Sigmoid colon (tissue), 7 donors: ENCODE results near the gene MEGF11. TPM values are rescaled to one million over a fixed set of nuclear protein-coding genes. Genes with fewer than 3 reads are reported as not detected.

Experiments
- DNase-seq: peaks from one replicate; pipeline ENCODE4 v3.0.0-alpha.2; 2019
- H3K27ac ChIP-seq, 4 donors: fragments of 200-600 bp; sonication (generic); one replicate each; pipeline ENCODE4 v1.5.1; 2016 to 2019; ENCODE audit warnings: mild to moderate bottlenecking in 1 of 4
- H3K27me3 ChIP-seq, 3 donors: fragments of 200-600 bp; sonication (generic); one replicate each; pipeline ENCODE4 v1.5.1; 2019; ENCODE audit warnings: mild to moderate bottlenecking in 1 of 3
- H3K36me3 ChIP-seq, 4 donors: fragments of 200-600 bp; sonication (generic); one replicate each; pipeline ENCODE4 v1.5.1; 2016 to 2019
- H3K4me1 ChIP-seq, 4 donors: fragments of 200-600 bp; sonication (generic); one replicate each; pipeline ENCODE4 v1.5.1; 2017 to 2019
- H3K4me3 ChIP-seq, 4 donors: fragments of 200-600 bp; sonication (generic); one replicate each; pipeline ENCODE4 v1.5.1; 2017 to 2019; ENCODE audit warnings: mild to moderate bottlenecking in 2 of 4, moderate library complexity in 1 of 4
- H3K9me3 ChIP-seq, 4 donors: fragments of 200-600 bp in 3 of 4; sonication (generic) in 3 of 4; one replicate each; pipeline versions ENCODE4 v1.5.1 to v1.6.1; 2013 to 2019
- CTCF ChIP-seq, 4 experiments: fragments of 450-650 bp in 3 of 4; fragments of 200-600 bp in 1 of 4; IDR thresholded peaks; one replicate each; pipeline ENCODE4 v1.5.1; 2016 to 2019; ENCODE audit warnings: antibody characterized with exemption in 4 of 4, mild to moderate bottlenecking in 3 of 4, moderate library complexity in 2 of 4
- EP300 ChIP-seq, 4 donors: sonication (generic); formaldehyde crosslinking; IDR thresholded peaks; one replicate each; pipeline ENCODE4 v1.6.1; 2017; ENCODE audit warnings: antibody characterized with exemption in 4 of 4
- POLR2A ChIP-seq, 2 donors: fragments of 450-650 bp; IDR thresholded peaks; one replicate each; pipeline ENCODE4 v1.6.1; 2016; ENCODE audit warnings: antibody characterized with exemption in 2 of 2, mild to moderate bottlenecking in 2 of 2, moderate library complexity in 2 of 2
- POLR2AphosphoS5 ChIP-seq, 4 donors: sonication (generic); formaldehyde crosslinking; IDR thresholded peaks; one replicate each; pipeline ENCODE4 v1.6.1; 2017; ENCODE audit warnings: antibody characterized with exemption in 4 of 4
- WGBS, 2 donors: extraction: QIAGEN DNeasy Blood & Tissue Kit; methylation state at CpG; one replicate each; pipeline ENCODE4 v1.1.7; 2013; 5-methylcytosine and 5-hydroxymethylcytosine counted together
- intact Hi-C: fragments of 100-400 bp; cut with DNase I; formaldehyde crosslinking; loops from one replicate; pipeline ENCODE4 v1.15.1; 2023
- polyA plus RNA-seq, 3 donors: library from polyadenylated mRNA; stranded (reverse); fragments of 200-250 nt; gene quantifications; one replicate each; pipeline ENCODE4 v1.2.3, GENCODE V29; 2013
- total RNA-seq, 4 donors: library from RNA; depleted of rRNA; stranded (reverse); fragments of >200 nt; gene quantifications; one replicate each; pipeline ENCODE4 v1.1.0, GENCODE V29; 2016
- donor health status: healthy with polysubstance abuse.
- donor health status: Bipolar disorder and iron deficiency.
- donor health status: healthy.

The MEGF11 gene
- total and polyA plus RNA-seq, 7 donors, result 0.04 TPM; not detected in 6

GRCh38 chr15:66169625-66170024 lies 83.9 kb downstream of the MEGF11 start:
- no peak for DNase-seq
- H3K36me3 ChIP-seq, result no peaks in the 10 kb centered on the region
- H3K4me1 ChIP-seq, result no peaks in the 10 kb centered on the region
- WGBS, 2 donors, result 83 to 85% methylated on average over 13 of the region's 13 CpGs
- H3K27me3 ChIP-seq, result peaks cover 0 to 5% (median 4%) of the 10 kb centered on the region in 3 donors
- H3K4me3 ChIP-seq, result no peak overlapping the region
- no peak for TF ChIP-seq POLR2AphosphoS5 (IDR thresholded peaks at IDR 0.05)
- no peak for TF ChIP-seq EP300 (IDR thresholded peaks at IDR 0.05)
- TF ChIP-seq CTCF (IDR thresholded peaks at IDR 0.05), result no peak
- TF ChIP-seq POLR2A (IDR thresholded peaks at IDR 0.05), result no peak
- H3K27ac ChIP-seq, result no peak overlapping the region
- intact Hi-C loops, result no loop called here
- no peaks in the 10 kb centered on the region for H3K9me3 ChIP-seq

- H3K4me3 ChIP-seq, result no peak overlapping the region
- no peak overlapping the region for H3K27ac ChIP-seq
- no peak for DNase-seq
- H3K4me1 ChIP-seq, result no peaks in the 10 kb centered on the region
- intact Hi-C loops, result no loop called here
- WGBS, 2 donors, result 81 to 88% methylated on average over 12 of the region's 12 CpGs
- no peaks in the 10 kb centered on the region for H3K36me3 ChIP-seq
- no peak for TF ChIP-seq EP300 (IDR thresholded peaks at IDR 0.05)
- TF ChIP-seq CTCF (IDR thresholded peaks at IDR 0.05), result no peak
- TF ChIP-seq POLR2AphosphoS5 (IDR thresholded peaks at IDR 0.05), result no peak
- TF ChIP-seq POLR2A (IDR thresholded peaks at IDR 0.05), result no peak
- H3K27me3 ChIP-seq, result peaks cover 0 to 5% (median under 1%) of the 10 kb centered on the region in 3 donors
- H3K9me3 ChIP-seq, result no peaks in the 10 kb centered on the region
These were observed 84.5 kb downstream of the MEGF11 start for GRCh38 chr15:66169023-66169422.

- no peak overlapping the region for H3K27ac ChIP-seq
- H3K4me1 ChIP-seq, result no peaks in the 10 kb centered on the region
- WGBS, 2 donors, result 86% methylated on average over 7 of the region's 7 CpGs
- H3K9me3 ChIP-seq, result no peaks in the 10 kb centered on the region
- no peak overlapping the region for H3K4me3 ChIP-seq
- H3K27me3 ChIP-seq, result peaks cover 0 to 5% (median 0%) of the 10 kb centered on the region in 3 donors
- no peak for TF ChIP-seq POLR2AphosphoS5 (IDR thresholded peaks at IDR 0.05)
- TF ChIP-seq POLR2A (IDR thresholded peaks at IDR 0.05), result no peak
- no peak for TF ChIP-seq EP300 (IDR thresholded peaks at IDR 0.05)
- no peak for TF ChIP-seq CTCF (IDR thresholded peaks at IDR 0.05)
- H3K36me3 ChIP-seq, result no peaks in the 10 kb centered on the region
- intact Hi-C loops, result no loop called here
- no peak for DNase-seq
These were observed 85.7 kb downstream of the MEGF11 start for GRCh38 chr15:66167854-66168253.

- 87 to 90% methylated on average over 6 of the region's 6 CpGs for WGBS, 2 donors
- Histone ChIP-seq H3K27ac (no peak overlapping the region), H3K9me3 (no peaks in the 10 kb centered on the region), H3K4me1 (no peaks in the 10 kb centered on the region), H3K4me3 (no peak overlapping the region), H3K27me3 (no peaks in the 10 kb centered on the region), H3K36me3 (no peaks in the 10 kb centered on the region)
- TF ChIP-seq CTCF (IDR thresholded peaks at IDR 0.05), result no peak
- TF ChIP-seq POLR2AphosphoS5 (IDR thresholded peaks at IDR 0.05), result no peak
- TF ChIP-seq POLR2A (IDR thresholded peaks at IDR 0.05), result no peak
- no peak for TF ChIP-seq EP300 (IDR thresholded peaks at IDR 0.05)
- intact Hi-C loops, result no loop called here
- no peak for DNase-seq
These were observed 87.7 kb downstream of the MEGF11 start for GRCh38 chr15:66165856-66166255.

GRCh38 chr15:66164788-66165187 lies 88.8 kb downstream of the MEGF11 start:
- intact Hi-C loops, result no loop called here
- Histone ChIP-seq H3K27ac (no peak overlapping the region), H3K9me3 (no peaks in the 10 kb centered on the region), H3K27me3 (no peaks in the 10 kb centered on the region), H3K4me3 (no peak overlapping the region), H3K36me3 (no peaks in the 10 kb centered on the region), H3K4me1 (no peaks in the 10 kb centered on the region)
- WGBS, 2 donors, result 82 to 90% methylated on average over 4 of the region's 4 CpGs
- TF ChIP-seq POLR2AphosphoS5 (IDR thresholded peaks at IDR 0.05), result no peak
- no peak for TF ChIP-seq CTCF (IDR thresholded peaks at IDR 0.05)
- no peak for TF ChIP-seq EP300 (IDR thresholded peaks at IDR 0.05)
- no peak for TF ChIP-seq POLR2A (IDR thresholded peaks at IDR 0.05)
- DNase-seq, result no peak
